GM12892 (cell line): Measurements from ENCODE around the gene CSK.

Experiments used
- DNase-seq: peaks from one replicate; pipeline ENCODE4 v3.0.0; 2011; ENCODE audit not compliant: insufficient read length
- FAIRE-seq: peaks from 2 replicates; lab custom pipeline; 2011; peaks lifted over from hg19 to GRCh38; lab: Jason Lieb, UNC
- POLR2A ChIP-seq: IDR thresholded peaks from 2 replicates; pipeline ENCODE4 v1.6.1; 2011; ENCODE audit warnings: low read depth, low read length, control low read depth
- POLR2AphosphoS5 ChIP-seq: IDR thresholded peaks from 2 replicates; pipeline ENCODE4 v1.6.1; 2011; ENCODE audit warnings: low read depth, low read length, control low read depth
- TAF1 ChIP-seq: IDR thresholded peaks from 2 replicates; pipeline ENCODE4 v1.6.1; 2011; ENCODE audit warnings: low read depth, mild to moderate bottlenecking, control low read depth, low read length, borderline replicate concordance

CSK gene

DNA sequence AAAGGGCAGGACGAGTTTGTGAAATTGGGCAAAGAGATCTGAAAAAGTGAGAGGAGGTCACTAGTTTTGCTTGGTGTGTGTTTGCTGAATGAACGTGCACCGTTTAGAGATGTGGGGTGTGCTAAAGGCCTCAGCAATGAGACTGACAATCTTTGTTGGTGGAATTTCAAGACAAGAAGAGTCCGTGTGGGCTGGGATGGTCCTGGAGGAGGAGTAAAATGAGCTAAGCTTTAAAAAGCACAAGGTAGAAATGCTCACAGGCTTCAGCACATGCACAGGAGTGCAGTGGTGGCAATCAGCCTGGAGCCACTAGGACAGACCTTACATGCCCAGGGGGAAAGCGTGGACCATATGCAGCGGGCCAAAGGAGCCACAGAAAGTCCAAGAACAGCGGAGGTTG is 43.1 kb downstream of the CSK start:
- DNase-seq (no peak), FAIRE-seq (no peak)
- no peak for TF ChIP-seq POLR2AphosphoS5
- TF ChIP-seq TAF1, result no peak
- no peak for TF ChIP-seq POLR2A

DNA sequence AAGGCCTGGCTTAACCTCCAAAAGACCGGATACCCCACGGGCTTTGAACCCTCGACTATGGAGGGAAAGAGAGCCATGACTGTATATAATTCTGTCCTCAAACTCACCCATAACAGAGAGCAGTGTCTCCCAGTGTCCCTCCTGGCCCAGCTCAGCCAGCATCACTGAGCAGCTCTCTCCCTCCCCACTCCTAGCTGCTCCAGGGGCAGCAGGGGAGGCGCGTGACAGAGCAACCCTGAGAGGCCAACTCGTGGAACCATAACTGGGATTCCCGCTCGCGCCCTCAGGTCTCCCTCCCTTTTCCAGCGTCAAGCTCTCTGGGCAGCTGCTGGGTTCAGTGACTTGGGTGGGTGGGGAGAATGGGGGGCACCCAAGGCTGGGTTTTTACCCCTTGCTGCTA is 44.0 kb downstream of the CSK start:
- DNase-seq, result no peak
- TF ChIP-seq TAF1 (no peak), POLR2AphosphoS5 (no peak), POLR2A (no peak)
- FAIRE-seq, result no peak

DNA sequence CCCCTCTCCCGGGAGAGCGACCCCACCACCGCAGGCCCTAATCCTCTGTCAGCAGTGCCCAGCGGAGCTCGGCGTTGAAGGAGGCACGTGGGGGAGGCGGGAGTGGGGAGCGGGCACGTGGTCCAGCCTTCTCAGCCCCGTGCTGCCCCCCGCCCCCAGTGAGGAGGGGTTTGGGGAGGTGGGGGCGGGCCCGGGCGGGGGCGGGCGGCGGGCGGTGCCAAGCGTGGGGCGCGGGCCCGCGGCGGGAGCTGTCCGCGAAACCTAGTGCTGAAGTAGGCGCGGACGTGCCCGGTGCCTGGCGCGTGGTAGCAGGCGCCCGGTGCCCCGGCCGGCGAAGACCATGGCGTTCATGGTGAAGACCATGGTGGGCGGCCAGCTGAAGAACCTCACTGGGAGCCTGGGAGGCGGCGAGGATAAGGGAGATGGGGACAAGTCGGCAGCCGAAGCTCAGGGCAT is 44.5 kb downstream of the CSK start, which contains the start of gene CPLX3:
Gene CPLX3 (plus strand): TSS at position 264 of the 456 bp plus-strand sequence. CDS start 77 bp downstream, at position 341.
- no peak for DNase-seq
- FAIRE-seq, result no peak
- TF ChIP-seq TAF1 (no peak), POLR2AphosphoS5 (no peak), POLR2A (no peak)

DNA sequence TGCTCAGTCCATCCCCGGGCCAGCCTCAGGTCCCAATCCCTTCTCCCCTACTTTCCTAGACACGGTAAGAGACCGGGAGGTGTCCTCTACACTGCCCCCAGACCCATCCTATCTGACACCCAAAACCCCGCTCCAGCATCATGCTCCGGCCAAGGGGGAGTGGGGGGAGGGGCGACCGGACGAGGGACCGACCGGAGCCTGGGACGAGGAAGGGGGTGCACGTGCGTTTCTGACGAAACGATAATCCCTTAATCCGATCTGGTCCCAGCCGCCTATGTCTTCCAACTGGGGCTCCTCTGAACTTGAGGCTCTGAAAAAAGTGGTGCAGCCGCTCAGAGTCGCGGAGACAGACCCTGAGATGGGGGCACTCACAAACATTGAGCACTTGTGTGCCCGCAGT is 45.0 kb downstream of the CSK start:
- TF ChIP-seq TAF1, result no peak
- TF ChIP-seq POLR2AphosphoS5, result no peak
- TF ChIP-seq POLR2A, result no peak
- FAIRE-seq (no peak), DNase-seq (no peak)

DNA sequence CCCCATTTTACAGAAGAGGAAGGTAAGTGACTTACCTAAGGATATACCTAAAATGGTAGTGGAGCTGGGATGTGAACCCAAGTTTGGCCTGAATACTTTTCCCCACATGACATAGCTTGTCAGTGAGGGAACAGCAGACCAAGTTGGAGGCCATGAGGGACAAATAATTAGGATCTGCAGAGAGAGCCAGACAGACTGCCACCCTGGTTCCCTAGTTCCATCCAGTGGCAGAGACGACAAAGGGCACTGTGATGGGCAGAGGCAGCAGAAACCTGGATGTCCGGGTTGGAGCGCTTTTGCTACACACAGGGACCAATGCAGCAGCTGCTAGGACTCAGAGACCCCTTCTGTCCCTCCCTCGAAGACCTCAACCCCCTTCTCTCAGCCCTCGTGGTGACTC is 45.7 kb downstream of the CSK start:
- DNase-seq (no peak), FAIRE-seq (no peak)
- TF ChIP-seq POLR2A (no peak), POLR2AphosphoS5 (no peak), TAF1 (no peak)

DNA sequence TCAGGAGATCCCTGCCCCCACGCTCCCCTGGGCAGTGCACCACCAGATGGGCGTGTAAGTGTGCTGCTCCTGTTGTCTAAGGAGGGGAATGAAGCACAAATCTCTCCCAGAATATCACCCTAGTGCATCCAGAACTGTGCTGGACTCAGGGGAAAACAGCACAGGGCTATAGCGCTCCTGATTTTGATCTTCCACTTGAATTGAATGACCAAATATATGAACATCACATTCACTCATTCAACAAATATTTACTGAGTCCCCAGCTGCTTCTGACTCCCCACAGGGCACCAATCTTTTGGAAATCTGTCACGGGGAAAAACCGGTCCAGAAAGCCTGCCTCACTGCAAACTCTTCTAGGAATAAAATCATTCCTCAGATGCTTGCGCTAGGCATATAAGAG is 47.0 kb downstream of the CSK start:
- no peak for TF ChIP-seq POLR2A
- no peak for DNase-seq
- no peak for FAIRE-seq

DNA sequence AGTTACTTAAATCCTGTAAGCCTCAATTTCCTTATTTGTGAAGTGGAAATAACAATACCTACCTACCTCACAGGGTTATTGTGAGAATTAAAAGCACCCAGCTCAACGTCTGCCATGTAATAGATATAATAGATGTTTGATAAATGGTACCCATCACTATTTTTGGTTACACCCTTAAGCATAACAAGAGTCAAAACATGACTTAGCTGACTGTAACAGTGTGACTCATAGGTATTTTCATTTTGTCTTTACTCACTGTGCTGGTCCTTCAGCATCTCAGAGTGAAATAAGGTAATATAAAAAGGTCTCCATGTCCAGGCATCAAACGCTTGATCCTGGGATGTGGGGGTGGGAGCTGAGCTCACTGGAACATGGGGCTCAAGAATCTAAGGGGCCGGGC is 47.6 kb downstream of the CSK start:
- no peak for TF ChIP-seq TAF1
- TF ChIP-seq POLR2AphosphoS5, result no peak
- TF ChIP-seq POLR2A, result no peak
- peak; percentile 53 for FAIRE-seq
- no peak for DNase-seq

DNA sequence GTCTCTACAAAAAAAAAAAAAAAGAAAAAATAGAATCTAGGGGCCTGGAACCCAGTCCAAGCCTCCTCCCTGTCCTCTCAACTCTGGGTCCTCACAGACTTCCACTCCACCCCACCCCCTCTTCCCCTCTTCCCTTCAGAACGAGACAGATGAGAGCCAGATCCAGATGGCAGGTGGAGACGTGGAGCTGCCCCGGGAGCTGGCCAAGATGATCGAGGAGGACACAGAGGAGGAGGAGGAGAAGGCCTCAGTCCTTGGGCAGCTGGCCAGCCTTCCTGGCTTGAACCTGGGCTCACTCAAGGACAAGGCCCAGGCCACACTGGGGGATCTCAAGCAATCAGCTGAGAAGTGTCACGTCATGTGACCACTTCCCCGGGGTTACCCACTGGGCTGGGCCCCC is 48.1 kb downstream of the CSK start:
- DNase-seq, result no peak
- FAIRE-seq, result no peak
- no peak for TF ChIP-seq POLR2AphosphoS5
- TF ChIP-seq TAF1, result no peak
- TF ChIP-seq POLR2A, result no peak

DNA sequence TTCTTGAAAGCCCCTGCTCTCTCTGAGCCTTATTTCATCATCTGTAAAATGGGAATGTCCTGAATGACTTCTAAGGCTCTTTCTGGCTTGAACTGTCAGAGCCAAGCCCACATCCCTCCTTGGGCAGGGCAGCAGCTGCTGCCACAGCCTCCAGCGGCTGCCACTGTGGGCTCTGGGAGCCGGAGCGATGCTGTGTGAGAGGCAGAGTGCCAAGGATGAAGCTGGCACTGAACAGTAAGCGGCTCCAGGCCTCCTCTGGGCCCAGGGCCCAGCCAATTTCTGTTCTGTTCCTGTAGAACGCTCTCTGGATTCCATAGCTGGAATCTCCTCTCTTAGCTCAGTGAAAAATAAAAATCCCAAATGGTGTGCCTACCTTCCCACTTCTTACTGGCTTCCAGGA is 49.0 kb downstream of the CSK start:
- FAIRE-seq (no peak), DNase-seq (no peak)
- TF ChIP-seq TAF1 (no peak), POLR2AphosphoS5 (no peak), POLR2A (no peak)

DNA sequence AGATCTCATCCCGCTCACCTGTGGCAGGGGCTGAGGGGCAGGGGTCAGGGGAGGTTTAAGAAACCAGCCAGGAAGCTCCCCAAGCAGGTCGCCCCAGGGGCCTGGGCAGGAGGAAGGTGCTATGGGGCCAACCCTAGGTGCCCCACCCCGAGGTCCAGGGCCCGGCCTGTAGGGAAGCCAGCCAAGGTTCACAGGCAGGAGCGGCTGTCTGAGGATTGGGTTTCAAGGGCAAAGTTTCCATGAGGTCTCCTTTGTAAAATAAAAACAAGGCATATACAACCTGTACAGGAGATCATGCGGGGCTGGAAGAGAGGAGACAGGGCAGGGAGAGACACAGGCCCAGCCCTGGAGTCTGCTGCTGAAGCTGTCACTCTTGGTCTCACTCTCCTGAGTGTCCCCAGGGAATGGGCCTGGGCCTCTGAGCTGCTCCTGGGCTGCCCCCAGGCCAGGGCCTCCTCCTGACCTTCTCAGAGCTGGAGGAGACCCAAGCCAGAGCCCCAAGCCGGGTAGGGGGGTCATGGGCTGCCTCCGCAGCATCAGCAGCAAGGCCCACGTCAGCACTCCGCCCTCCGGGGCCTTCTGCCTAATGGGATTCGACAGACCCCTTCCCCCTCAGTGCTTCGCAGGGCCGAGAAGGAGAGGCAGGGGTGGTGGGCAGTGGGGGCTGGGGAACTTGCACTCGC is 50.1 kb downstream of the CSK start:
- TF ChIP-seq POLR2A (no peak), TAF1 (no peak), POLR2AphosphoS5 (no peak)
- DNase-seq (no peak), FAIRE-seq (no peak)

DNA sequence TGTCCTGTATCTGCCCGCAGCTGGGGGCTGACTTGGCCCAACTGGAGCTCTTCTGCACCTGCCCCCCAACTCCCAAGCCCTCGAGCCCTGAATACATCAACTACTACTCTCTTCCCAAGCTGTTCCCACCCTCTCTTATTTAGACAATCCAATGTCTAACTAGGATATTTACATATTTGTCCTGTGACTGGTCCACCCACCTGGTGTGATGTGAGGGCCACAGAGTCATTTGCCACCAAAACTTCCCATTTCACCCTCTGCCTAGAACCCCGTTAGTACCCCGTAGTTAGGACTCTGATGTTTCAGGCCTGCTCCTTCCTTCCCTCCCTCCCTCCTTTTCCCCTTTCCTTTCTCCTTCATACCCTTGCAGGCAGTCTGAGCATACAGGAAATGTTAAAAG is 50.9 kb downstream of the CSK start:
- no peak for DNase-seq
- no peak for FAIRE-seq
- no peak for TF ChIP-seq TAF1
- no peak for TF ChIP-seq POLR2AphosphoS5
- TF ChIP-seq POLR2A, result no peak

DNA sequence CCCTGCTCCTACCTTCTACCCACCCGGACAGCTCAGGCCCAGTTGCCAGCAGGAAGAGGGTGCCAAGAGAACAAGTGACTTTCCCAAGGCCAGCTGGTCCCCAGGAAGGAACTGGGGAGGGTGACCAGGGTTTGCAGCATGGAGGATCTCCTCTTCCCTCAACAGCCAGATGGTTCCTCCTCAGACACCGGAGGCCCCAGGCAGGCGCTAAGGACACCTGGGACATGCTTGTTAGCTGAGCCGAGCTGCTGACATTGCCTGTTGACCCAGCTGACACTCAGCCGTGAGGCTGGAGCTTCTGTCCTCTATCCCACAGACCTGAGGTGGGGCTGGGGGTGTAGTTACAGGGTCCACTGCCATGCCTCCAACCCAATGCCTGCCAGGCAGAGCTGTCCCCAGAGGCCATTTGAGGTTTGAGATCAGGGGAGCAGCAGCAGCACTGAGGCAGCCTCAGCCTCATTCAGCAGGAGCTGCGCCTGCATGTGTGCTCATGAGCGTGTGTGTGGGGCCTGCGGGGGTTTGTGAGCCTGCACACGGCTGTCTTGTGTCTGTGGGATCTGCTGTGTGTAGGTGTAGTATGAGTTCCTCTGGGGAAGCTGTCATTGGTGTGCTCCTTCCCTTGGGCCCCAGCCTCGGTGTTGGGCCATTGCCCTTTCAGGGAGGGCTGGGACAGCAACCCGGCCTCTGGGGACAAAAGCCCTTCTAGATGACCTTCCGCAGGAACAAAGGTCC is 51.7 kb downstream of the CSK start:
- TF ChIP-seq POLR2A (no peak), TAF1 (no peak), POLR2AphosphoS5 (no peak)
- FAIRE-seq (no peak), DNase-seq (no peak)
